Fibroblast of skin of right quadriceps (primary cell): ENCODE results near the gene MFRP.

Source experiments
- DNase-seq: peaks from one replicate; pipeline ENCODE4 v3.0.0-alpha.2; 2013

Gene MFRP

DNA sequence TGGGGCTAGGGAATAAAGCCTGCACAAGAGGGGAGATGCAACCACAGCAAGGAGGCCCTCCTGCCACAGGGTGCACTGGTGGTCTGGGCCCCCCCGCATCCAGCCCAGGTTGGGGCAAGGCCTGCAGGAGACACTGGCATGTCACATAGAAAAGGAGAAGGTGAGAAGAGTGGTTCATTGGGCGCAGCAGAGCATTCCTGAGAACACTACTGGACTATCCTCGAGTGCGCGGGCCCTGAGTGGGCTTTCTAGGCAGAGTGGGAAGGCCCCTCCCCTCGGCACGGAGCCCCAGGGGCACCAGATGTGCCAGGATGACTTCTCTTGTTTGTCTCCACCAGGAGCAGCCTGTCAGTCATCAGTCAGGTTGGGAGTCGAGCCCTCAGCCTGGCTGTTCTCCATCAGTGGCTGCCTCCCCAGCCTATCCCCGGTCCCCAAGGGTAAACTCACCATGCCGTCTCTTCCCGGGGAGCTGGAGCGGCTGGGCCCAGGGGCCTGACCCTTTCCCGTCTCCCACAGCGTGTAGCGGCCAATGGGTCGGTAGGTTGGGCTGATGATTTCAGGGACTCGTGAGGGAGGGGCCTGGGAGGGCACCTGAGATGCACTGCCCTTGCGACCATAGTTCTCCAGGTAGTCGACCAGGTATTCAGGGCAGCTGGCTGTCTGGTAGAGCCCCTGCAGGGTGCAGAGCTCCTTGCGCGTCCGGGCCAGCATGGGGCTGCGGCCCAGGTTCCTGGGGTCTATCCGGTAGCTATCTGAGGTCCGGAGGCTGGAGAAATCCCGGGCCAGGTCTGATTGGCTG, 26.0 kb upstream of the MFRP start:
- no peak for DNase-seq

GRCh38 chr11:119371778-119372182, 25.3 kb upstream of the MFRP start:
- DNase-seq, result no peak

GRCh38 chr11:119371067-119371601, 24.6 kb upstream of the MFRP start:
- DNase-seq, result no peak

GRCh38 chr11:119370486-119371046, 24.1 kb upstream of the MFRP start:
- no peak for DNase-seq

- DNase-seq, result no peak
Observed at GRCh38 chr11:119369132-119369925, 22.8 kb upstream of the MFRP start.

DNA sequence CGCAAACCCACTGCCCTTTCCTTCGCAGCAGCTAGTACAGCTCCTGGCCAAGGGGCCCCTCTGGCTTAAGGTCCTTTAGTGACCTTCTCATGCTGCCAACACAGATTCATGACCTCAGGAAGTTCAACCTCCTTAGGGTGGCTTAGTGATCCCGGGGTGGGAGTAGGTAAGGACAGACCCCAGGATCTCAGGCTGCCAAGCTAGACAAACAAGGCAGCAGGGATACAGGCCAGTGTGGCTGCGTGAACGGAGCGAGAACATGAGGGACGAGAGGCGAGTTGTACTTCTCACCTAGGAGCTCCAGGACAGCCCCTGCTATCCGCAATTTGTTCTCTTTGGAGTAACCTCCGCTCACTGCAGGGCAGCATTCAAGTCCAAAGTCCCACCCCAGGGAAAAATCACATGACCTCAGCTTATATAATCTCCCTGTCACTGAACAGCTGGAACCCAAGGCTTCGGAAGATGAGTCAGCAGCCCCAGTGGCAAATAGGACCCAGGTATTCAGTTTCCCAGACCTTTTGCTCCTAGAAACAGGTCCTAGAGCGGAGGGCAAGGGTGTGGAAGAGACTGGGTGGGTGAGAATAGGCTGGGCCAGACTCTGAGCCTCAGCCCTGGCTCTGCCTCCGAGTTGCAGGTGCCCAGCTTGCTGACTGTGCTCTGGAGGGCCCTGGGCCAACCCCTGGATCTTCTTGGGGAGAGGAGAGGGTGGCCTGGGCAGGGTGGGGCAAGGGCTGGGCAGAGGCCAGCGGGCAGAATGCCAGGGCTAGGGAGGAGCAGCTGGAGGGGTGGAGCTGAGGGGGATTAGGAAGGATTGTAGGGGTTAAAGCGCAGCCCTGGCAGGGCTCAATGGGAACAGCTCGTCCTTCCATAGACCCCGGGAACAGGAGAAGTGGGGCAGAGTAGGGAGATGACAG, 21.9 kb upstream of the MFRP start:
- no peak for DNase-seq

DNA sequence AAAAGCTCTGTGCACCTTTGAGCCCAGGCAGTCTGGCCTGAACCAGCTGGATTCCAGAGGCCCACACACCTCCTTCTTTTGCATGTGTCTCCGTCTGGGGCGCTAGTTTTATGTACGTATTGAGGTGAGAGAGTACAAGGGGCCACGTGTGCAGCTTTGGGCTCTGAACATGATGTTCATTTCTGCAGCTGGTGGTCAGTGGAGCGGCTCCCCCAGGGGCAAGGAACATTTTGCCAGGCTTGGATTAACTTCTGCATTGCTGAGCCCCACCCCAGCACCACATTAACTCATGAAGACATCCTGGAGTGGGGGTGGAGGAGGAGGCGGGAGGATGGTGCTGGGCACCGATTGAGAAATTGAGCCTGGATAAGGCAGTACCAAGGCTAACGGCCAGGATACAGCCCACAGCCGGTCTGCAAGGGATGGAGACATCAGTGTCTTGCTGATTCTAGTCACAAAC, 21.2 kb upstream of the MFRP start:
- DNase-seq, result no peak

DNA sequence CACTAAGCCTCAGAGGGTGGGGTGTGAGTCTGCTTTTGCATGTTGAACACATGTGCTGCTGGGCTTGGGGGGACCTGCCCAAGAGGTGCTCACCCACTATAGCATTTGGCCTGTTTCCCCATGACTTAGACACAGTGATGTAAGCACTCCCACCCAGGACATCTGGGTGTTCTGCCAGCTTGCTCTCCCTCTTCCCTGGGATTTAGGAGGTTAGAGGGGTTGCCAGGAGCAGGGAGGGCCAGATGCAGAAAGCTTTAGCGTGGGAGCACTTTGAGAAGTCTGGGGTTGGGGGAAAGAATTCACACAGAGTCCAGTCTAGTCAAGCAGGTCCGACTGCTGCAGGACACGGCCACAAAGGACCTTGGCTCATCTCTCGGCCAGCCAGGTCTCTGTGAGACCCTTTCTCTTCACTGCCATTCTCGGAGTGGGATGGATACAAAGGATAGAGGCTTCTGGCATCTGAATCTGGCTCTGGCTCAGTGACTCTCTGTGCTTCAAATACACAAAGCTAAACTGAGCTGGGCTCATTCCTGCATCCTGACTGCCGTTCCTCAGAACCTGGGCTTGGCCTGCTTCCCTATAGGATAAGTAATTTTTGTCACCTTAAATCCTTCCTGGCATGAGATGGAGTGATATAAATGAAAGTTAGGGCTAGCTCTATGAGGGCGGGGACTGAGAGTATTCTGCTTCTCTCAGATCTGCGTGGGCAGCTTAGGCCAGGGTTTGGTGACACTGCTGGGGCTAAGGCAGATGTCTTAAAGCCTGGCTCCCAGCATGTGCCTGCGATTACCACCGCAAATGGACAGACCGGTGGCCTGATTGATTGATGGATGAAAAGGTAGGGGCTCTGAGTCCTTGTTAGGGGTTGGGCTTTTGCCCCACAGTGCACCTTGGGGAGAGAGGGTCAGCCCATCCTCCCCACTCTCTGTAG, 20.4 kb upstream of the MFRP start:
- no peak for DNase-seq

- no peak for DNase-seq
Observed at GRCh38 chr11:119365071-119365591, 18.6 kb upstream of the MFRP start.

GRCh38 chr11:119363851-119364590, 17.5 kb upstream of the MFRP start:
- peak; percentile 40 for DNase-seq

DNA sequence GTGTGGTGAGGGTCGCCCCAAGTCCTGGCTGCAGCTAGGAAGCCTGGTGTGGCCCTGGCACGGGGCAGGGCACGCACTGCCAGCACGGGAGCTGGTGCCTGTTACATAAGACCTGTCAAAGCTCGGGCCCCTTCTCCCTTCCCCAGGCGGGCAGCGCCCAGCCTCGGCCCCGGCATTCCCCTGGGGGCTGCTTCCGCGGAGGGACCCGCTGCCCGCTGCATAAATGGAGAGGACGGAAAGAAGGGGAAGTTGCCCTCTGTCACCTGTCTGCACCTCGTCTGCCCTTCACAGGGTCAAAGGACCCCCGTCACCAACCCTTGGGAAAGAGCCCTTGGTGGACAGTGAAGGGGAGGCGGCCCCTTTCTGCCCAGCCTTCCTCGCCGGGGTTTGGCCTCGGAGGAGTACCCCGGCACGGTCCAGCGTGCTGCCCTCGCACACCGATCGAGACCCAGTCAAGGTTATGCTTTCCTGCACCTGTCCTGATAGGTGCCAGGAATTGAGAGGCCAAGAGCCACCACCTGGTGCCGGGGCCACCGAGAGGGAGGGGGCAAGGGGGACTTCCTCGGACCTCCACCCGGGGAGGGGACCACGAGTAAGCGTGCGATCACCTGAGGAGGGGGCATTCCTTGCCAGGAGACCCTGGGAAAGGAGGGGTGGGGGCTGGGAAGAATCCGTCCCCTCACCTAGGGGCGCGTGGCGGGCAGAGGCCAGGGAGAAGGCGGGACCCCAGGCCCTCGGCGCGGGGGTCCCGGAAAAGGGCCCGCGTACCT, 16.8 kb upstream of the MFRP start:
- no peak for DNase-seq

DNA sequence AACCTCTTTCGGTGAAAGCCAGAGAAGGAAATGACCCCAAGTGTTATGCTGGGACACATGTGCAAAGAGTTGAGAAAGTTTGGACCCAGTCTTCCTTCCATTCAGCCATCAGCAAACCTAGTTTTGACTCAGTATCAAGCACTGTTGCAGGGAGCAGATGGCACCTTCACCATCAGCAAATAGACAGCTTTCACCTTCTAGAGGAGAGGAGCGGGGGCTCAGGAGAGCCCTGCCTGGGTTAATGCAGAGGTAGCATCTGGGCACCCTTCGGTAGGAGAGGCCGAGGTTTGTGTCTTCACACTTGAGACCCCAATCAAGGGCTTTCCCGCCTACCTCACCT, 16.2 kb upstream of the MFRP start:
- no peak for DNase-seq

GRCh38 chr11:119361941-119362725, 15.6 kb upstream of the MFRP start:
- DNase-seq, result no peak

DNA sequence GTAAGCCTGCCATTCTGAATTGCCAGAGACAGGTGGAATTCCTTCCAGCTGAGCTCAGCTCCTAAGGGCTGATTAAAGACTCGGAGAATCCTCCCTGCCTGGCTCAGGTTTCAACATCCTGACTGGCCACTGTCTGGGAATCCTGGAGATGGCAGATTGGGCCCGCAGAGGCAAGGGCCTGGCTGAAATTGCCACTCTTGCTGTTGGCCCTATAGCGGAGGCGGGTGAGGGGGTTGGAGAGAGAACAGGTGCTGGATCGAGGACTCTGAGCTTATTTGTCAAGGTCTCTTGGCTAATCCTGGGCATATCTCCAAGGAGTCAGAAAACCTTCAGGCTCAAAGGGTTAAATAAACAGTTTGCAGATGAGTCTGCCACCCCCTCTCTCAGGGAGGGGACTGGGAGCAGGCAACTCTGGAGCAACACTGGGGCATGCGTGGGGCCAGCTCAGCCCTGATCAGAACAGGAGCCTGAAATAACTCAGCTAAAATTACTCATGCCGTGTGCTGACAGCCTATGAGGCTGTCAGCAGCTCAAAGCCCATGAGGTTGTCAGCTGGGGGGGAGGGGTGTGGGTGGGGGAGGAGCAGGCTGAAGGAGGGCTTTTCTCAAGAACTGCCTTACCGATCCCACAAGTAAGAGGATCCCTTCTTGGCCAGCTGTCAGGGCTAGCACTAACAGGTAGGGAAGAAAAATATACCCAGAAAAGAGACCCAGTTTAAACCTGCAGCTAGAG, 14.7 kb upstream of the MFRP start:
- DNase-seq, result peak; percentile 83

DNA sequence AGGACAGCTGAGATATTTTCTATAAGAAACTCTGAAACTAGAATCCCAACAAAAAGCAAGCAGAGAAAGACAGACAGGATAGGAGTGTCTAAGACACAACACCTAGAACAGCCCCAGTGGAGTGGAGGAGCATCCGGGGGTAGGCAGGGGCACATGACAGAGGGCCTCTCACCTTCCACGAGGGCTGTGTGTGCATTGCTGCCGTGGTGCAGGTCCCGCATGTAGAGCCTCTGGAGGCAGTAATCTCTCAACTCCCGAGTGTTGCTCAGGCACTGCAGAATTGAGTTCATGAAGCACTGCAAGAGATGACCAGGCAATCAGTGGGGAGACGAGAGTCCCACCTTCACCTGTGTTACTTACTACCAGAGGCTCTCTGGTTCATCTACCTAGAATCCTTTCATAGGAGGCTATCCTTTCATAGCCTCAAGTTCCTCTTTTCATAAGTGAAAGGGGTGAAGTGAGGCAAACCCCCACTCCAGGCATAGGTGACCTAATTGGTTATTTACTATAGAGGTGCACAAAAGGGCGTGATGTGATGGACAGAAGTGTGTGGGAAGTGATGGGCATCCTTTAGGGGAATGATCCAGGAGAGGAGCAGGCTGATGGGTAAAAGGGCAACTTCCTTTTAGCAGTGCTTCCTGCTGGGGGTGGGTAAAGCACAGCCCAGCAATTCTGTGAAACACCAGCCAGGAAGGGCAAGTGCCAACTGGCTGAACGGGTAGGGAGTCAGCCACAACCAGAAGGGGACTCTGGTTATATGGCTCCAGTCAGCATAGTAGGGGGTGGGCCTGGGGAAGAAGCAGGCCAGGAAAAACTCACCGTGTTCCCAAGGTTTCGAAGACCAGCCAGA, 13.1 kb upstream of the MFRP start:
- no peak for DNase-seq

DNA sequence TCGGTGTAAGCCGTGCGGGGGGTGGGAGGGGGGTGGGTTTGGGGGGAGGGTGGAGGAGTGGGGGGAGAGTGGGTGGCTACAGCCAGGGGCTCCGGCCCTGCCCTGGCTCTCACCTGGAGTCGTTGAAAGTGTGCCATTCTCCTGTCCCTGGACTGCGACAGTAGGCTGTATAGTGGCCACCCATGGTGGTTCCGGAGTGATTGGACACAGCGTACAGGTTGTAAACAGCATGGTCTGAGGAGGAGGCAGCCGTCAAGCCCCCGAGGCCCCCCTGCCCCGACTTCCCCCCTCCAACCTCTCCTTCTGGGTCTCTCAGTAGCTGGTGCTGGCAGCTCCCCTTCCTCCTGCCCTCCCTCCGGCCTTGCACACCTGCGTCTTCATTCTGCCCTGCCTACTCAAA, 10.6 kb upstream of the MFRP start:
- DNase-seq, result no peak
